Right renal pelvis (tissue), 4 donors: ENCODE results near the gene IL17REL. TPM values are rescaled to one million over a fixed set of nuclear protein-coding genes. Genes with fewer than 3 reads are reported as not detected.
"Not testable (repeated sequence)": the region's sequence is repeated elsewhere in the genome, so short reads cannot be mapped to it uniquely, and the experiment has no call there.

Experiments used
- DNase-seq, 4 donors: peaks; one replicate each; pipeline ENCODE4 v3.0.0-alpha.2; 2013; ENCODE audit warnings: low read depth in 4 of 4, low spot score in 3 of 4, missing footprints in 1 of 4
- polyA plus RNA-seq, 4 donors: library from polyadenylated mRNA; unstranded; fragments of 120-200 nt; gene quantifications; one replicate each; pipeline ENCODE4 v1.2.1, GENCODE V29; 2013; ENCODE audit not compliant: insufficient read length in 4 of 4

The IL17REL gene
- polyA plus RNA-seq, 4 donors: 0.03 TPM; not detected in 3

GRCh38 chr22:49993649-49994360 lies 18.8 kb downstream of the IL17REL start:
- no peak for DNase-seq

- DNase-seq: no peak
Observed at GRCh38 chr22:49992921-49993648, 19.5 kb downstream of the IL17REL start.

GRCh38 chr22:49991907-49992533 lies 20.5 kb downstream of the IL17REL start:
- DNase-seq: no peak

GRCh38 chr22:49991167-49991566 lies 21.4 kb downstream of the IL17REL start:
- no peak for DNase-seq

GRCh38 chr22:49989826-49990225 lies 22.7 kb downstream of the IL17REL start:
- not testable (repeated sequence) for DNase-seq

- DNase-seq: no peak
Observed at GRCh38 chr22:49986325-49986724, 26.2 kb downstream of the IL17REL start.

- DNase-seq: no peak
Observed at GRCh38 chr22:49983148-49984042, 29.2 kb downstream of the IL17REL start.

- not testable (repeated sequence) for DNase-seq
Observed at GRCh38 chr22:49981799-49982198, 30.8 kb downstream of the IL17REL start.

- no peak for DNase-seq
Observed at GRCh38 chr22:49979587-49980264, 32.8 kb downstream of the IL17REL start.

GRCh38 chr22:49977578-49977977 lies 35.0 kb downstream of the IL17REL start:
- no peak for DNase-seq

GRCh38 chr22:49976439-49977175 lies 36.0 kb downstream of the IL17REL start:
- DNase-seq: no peak

GRCh38 chr22:49975543-49976389 lies 36.8 kb downstream of the IL17REL start:
- no peak for DNase-seq

- DNase-seq: no peak
Observed at GRCh38 chr22:49973018-49973961, 39.3 kb downstream of the IL17REL start.

- no peak for DNase-seq
Observed at GRCh38 chr22:49972163-49973017, 40.2 kb downstream of the IL17REL start.

GRCh38 chr22:49971232-49972162 lies 41.1 kb downstream of the IL17REL start:
- DNase-seq: no peak
